GM18508 (cell line): ENCODE measurements around the gene MRPL49.

ENCODE experiments used
- ATAC-seq: cut with Tn5 transposase; IDR thresholded peaks from one replicate; pipeline ENCODE4 v1.9.1; 2021; ENCODE audit warnings: moderate number of reproducible peaks; ENCODE audit not compliant: insufficient read depth, unreplicated experiment

The MRPL49 gene

GRCh38 chr11:65102142-65103095 lies 19.7 kb upstream of the MRPL49 start:
- ATAC-seq = no peak

- ATAC-seq = no peak
Observed at GRCh38 chr11:65103476-65103875, 18.6 kb upstream of the MRPL49 start.

GRCh38 chr11:65104628-65105027 lies 17.5 kb upstream of the MRPL49 start:
- ATAC-seq = no peak

GRCh38 chr11:65107078-65107477 lies 15.0 kb upstream of the MRPL49 start:
- ATAC-seq = no peak

- no peak for ATAC-seq
Observed at GRCh38 chr11:65107751-65108468, 14.2 kb upstream of the MRPL49 start.

GRCh38 chr11:65108469-65109123 lies 13.5 kb upstream of the MRPL49 start:
- no peak for ATAC-seq

GRCh38 chr11:65109231-65110198 lies 12.6 kb upstream of the MRPL49 start:
- ATAC-seq = no peak

- ATAC-seq = no peak
Observed at GRCh38 chr11:65110354-65110861, 11.7 kb upstream of the MRPL49 start.

- no peak for ATAC-seq
Observed at GRCh38 chr11:65111159-65111743, 10.9 kb upstream of the MRPL49 start.

GRCh38 chr11:65111744-65112545 lies 10.2 kb upstream of the MRPL49 start, which contains the start of gene TM7SF2:
Gene TM7SF2, plus strand, starts transcription at chr11:65111872. Its CDS starts 144 bp downstream, at chr11:65112016.
- ATAC-seq = no peak

GRCh38 chr11:65112546-65113360 lies 9.4 kb upstream of the MRPL49 start:
- no peak for ATAC-seq

- ATAC-seq = no peak
Observed at GRCh38 chr11:65113361-65113756, 8.8 kb upstream of the MRPL49 start.

GRCh38 chr11:65113839-65114238 lies 8.3 kb upstream of the MRPL49 start:
- no peak for ATAC-seq

- ATAC-seq = no peak
Observed at GRCh38 chr11:65114538-65115171, 7.5 kb upstream of the MRPL49 start.

GRCh38 chr11:65115361-65116082 lies 6.6 kb upstream of the MRPL49 start:
- no peak for ATAC-seq
